WERI-Rb-1 (cell line): ENCODE results near the gene SUFU.

Source experiments
- DNase-seq: peaks from one replicate; pipeline ENCODE4 v3.0.0-alpha.2; 2020
- H3K27ac ChIP-seq: fragments of 250-450 bp; sonication (Bioruptor Pico); 2 replicates; pipeline ENCODE4 v1.5.1; 2020; ENCODE audit warnings: mild to moderate bottlenecking, moderate library complexity
- H3K27me3 ChIP-seq: fragments of 250-450 bp; sonication (Bioruptor Pico); 2 replicates; pipeline ENCODE4 v1.5.1; 2021; ENCODE audit warnings: mild to moderate bottlenecking, low read depth, moderate library complexity; ENCODE audit not compliant: insufficient read depth, severe bottlenecking
- H3K36me3 ChIP-seq: fragments of 250-450 bp; sonication (Bioruptor Pico); 2 replicates; pipeline ENCODE4 v1.5.1; 2020; ENCODE audit warnings: mild to moderate bottlenecking, moderate library complexity
- H3K4me3 ChIP-seq: 2 replicates; pipeline ENCODE4 v1.5.1; 2011; ENCODE audit warnings: low read depth, mild to moderate bottlenecking, control low read depth, low read length
- H3K9me3 ChIP-seq: fragments of 250-450 bp; sonication (Bioruptor Pico); 2 replicates; pipeline ENCODE4 v1.5.1; 2021; ENCODE audit warnings: mild to moderate bottlenecking, moderate library complexity; ENCODE audit not compliant: severe bottlenecking
- TF ChIP-seq, protein P1 (sequence below): IDR thresholded peaks from 2 replicates; pipeline ENCODE4 v1.5.1; 2011; ENCODE audit warnings: low read depth, mild to moderate bottlenecking, control low read depth, inconsistent platforms, low read length

SUFU gene

DNA sequence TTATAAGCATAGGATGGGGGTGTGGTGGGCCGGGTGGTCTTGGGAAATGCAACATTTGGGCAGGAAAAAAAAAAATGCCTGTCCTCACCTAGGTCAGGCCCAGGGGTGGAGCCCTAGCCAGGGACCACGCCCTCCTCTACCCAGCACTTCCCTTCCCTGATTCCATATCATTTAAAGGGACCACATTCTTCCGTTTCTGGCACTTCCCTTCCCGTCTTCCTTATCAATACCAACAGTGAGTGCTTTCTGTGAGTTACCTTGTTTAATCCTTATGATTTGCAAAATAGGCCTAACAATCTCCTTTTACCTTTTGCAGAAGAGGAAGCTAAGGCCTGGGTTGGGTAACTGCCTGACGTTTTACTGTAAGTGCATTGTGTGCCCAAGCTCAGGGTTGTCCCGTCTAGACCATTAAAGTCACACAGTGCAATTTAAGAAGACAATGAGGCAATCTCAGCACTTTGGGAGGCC is 35.8 kb upstream of the SUFU start:
- Histone ChIP-seq H3K27ac (no peak overlapping the region), H3K4me3 (no peak overlapping the region), H3K36me3 (peaks cover 16% of the 10 kb centered on the region), H3K9me3 (no peaks in the 10 kb centered on the region), H3K27me3 (no peaks in the 10 kb centered on the region)
- TF ChIP-seq, protein P1, sequence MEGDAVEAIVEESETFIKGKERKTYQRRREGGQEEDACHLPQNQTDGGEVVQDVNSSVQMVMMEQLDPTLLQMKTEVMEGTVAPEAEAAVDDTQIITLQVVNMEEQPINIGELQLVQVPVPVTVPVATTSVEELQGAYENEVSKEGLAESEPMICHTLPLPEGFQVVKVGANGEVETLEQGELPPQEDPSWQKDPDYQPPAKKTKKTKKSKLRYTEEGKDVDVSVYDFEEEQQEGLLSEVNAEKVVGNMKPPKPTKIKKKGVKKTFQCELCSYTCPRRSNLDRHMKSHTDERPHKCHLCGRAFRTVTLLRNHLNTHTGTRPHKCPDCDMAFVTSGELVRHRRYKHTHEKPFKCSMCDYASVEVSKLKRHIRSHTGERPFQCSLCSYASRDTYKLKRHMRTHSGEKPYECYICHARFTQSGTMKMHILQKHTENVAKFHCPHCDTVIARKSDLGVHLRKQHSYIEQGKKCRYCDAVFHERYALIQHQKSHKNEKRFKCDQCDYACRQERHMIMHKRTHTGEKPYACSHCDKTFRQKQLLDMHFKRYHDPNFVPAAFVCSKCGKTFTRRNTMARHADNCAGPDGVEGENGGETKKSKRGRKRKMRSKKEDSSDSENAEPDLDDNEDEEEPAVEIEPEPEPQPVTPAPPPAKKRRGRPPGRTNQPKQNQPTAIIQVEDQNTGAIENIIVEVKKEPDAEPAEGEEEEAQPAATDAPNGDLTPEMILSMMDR = no peak
- no peak for DNase-seq

DNA sequence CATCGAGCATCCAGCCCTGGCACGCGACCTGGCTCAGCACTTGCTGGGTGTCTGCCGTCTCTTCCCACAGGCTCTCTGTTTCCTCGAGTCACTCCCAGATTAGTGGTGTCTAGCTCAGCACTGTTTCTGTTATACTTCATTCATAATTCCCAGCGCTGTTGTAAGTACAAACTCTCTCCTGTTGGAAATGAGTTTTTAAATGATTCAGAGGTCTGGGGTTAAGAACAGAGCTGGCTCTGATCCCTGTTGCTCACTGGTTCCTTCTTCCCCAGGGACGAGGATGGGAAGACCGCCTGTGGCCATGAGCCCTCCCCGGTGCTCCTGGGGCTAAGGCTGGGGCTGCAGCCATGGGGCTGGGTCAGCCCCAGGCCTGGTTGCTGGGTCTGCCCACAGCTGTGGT is 35.1 kb upstream of the SUFU start:
- no peak for DNase-seq
- TF ChIP-seq, protein P1 = no peak
- H3K36me3 ChIP-seq = peaks cover 19% of the 10 kb centered on the region
- H3K27ac ChIP-seq = no peak overlapping the region
- no peak overlapping the region for H3K4me3 ChIP-seq
- H3K9me3 ChIP-seq = no peaks in the 10 kb centered on the region
- H3K27me3 ChIP-seq = no peaks in the 10 kb centered on the region

DNA sequence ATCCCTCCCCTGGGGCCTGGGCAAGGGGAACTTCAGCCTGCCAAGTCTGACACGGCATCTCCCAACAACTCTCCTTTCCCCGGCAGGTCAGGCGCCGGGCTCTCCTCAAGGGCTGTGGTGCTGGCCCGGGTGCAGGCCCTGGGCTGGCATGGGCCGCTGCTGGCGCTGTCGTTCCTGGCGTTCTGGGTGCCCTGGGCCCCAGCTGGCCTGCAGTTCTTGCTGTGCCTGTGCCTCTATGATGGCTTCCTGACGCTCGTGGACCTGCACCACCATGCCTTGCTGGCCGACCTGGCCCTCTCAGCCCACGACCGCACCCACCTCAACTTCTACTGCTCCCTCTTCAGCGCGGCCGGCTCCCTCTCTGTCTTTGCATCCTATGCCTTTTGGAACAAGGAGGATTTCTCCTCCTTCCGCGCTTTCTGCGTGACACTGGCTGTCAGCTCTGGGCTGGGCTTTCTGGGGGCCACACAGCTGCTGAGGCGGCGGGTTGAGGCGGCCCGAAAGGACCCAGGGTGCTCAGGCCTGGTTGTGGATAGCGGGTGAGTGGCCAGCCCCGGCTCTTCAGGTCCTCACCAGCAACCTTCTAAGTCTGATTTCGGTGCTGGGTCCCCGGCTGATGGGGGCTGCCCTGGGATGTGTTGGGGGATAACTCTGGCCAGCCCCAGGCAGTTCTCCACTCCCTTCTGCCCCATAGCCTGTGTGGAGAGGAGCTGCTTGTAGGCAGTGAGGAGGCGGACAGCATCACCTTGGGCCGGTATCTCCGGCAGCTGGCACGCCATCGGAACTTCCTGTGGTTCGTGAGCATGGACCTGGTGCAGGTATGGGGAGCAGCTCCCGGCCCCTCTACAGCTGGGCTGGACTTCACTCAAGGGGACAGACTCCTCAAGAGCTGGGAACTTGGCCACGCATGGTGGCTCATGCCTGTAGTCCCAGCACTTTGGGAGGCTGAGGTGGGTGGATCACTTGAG is 32.9 kb upstream of the SUFU start:
- TF ChIP-seq, protein P1 = no peak
- Histone ChIP-seq H3K4me3 (no peak overlapping the region), H3K9me3 (no peaks in the 10 kb centered on the region), H3K36me3 (peaks cover 37% of the 10 kb centered on the region), H3K27ac (no peak overlapping the region), H3K27me3 (no peaks in the 10 kb centered on the region)
- no peak for DNase-seq

DNA sequence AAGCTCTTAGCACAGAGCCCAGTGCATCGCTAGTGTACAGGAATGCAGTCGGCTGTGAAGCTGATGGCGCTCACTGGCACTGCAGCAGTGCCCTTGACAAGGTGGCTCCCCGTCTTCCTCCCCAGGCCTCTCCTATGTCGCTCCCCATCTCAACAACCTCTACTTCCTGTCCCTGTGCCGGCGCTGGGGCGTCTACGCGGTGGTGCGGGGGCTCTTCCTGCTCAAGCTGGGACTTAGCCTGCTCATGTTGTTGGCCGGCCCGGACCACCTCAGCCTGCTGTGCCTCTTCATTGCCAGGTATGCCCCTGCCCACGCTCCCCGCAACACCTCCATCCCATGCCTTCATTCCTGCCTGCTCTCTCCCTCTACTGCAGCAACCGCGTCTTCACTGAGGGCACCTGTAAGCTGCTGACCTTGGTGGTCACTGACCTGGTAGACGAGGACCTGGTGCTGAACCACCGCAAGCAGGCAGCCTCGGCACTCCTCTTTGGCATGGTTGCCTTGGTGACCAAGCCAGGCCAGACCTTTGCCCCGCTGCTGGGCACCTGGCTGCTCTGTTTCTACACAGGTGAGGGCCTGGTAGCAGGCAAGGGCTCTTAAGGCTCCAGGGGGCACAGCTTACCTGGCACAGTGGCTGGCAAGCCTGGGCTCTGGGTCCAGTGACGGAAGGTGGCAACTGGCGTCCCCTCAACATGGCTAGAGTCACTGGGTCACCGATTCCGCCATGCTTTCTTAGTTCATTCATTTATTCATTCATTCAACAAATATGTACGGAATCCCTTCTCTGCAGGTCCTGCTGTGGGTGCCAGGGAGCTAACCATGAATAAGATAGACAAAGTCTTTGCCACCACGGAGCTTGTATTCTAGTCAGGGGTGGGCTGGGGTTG is 30.1 kb upstream of the SUFU start:
- Histone ChIP-seq H3K27ac (no peak overlapping the region), H3K27me3 (no peaks in the 10 kb centered on the region), H3K9me3 (no peaks in the 10 kb centered on the region), H3K36me3 (peaks cover 52% of the 10 kb centered on the region), H3K4me3 (no peak overlapping the region)
- TF ChIP-seq, protein P1 = no peak
- DNase-seq = no peak

DNA sequence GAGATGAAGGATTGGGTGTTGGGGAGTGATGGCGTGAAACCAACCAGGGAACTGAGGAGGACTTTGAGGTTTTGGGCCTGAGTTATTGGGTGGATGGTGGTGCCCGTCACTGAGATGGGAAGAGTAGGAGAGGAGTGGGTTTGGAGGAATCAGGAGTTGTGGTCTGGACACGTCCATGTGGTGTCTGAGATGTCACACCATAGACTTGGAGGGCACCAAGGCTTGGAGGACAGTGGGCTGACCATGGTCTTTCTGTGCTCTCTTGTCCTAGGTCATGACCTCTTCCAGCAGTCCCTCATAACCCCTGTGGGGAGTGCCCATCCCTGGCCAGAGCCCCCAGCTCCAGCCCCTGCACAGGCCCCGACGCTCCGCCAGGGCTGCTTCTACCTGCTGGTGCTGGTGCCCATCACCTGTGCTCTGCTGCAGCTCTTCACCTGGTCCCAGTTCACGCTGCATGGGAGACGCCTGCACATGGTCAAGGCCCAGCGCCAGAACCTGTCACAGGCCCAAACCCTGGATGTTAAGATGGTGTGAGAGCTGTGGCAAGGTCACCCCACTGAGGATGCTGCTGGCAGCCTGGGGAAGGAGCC is 28.2 kb upstream of the SUFU start:
- DNase-seq = no peak
- peaks cover 58% of the 10 kb centered on the region for H3K36me3 ChIP-seq
- no peak overlapping the region for H3K4me3 ChIP-seq
- no peak overlapping the region for H3K27ac ChIP-seq
- H3K9me3 ChIP-seq = no peaks in the 10 kb centered on the region
- no peaks in the 10 kb centered on the region for H3K27me3 ChIP-seq
- TF ChIP-seq, protein P1 = no peak
